Mammary epithelial cell (primary cell): ENCODE data around the gene STOML1.

Experiments used
- EZH2 ChIP-seq: IDR thresholded peaks from 2 replicates; pipeline ENCODE4 v1.6.1; 2012; ENCODE audit warnings: low read length, inconsistent platforms, borderline replicate concordance
- TF ChIP-seq, protein P1 (sequence below), 2 donors: IDR thresholded peaks in 1 of 2; conservative IDR thresholded peaks in 1 of 2; 2 replicates each; pipeline ENCODE4 v1.5.1; 2011 to 2012; ENCODE audit warnings: inconsistent platforms in 2 of 2, low read length in 2 of 2, mild to moderate bottlenecking in 2 of 2, control low read depth in 1 of 2, low read depth in 1 of 2; ENCODE audit not compliant: insufficient read depth in 1 of 2; ENCODE audit errors: extremely low read depth in 1 of 2

DNA sequence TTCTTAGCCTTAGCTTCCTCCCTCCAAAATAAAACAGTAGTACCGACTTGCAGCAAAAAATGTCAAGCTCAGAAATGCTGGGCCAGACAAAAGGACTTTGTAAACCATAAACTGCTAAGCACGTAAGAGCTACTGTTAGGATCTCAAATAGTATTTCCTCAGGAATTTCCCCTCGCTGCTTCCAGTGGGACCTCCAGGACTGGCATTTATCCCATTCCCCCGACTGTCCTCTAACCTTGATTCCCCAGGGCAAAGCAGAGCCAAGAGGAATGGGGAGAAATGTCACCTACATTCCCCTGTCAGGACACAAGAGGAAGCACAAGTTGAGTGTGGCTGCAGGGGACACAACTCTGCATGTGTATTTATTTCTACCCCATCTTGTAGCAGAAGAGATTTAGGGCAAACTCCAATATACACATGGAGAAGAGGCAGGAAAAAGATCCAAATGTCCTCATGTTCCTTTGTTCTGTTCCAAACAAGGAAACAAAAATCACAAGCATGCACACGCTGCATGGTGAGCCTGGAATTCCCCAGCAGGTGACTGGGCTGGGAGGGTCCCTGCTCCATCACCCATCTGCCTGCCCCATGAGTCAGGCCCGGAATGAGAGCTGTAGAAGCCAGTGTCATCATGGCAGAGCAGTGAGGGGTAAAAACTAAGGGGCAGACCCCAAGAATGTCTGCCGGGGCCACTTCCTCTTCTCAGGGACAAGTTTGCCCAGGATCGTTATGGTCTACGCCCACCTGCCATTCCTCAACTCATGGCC lies 4.2 kb downstream of the STOML1 start:
- TF ChIP-seq, protein P1, sequence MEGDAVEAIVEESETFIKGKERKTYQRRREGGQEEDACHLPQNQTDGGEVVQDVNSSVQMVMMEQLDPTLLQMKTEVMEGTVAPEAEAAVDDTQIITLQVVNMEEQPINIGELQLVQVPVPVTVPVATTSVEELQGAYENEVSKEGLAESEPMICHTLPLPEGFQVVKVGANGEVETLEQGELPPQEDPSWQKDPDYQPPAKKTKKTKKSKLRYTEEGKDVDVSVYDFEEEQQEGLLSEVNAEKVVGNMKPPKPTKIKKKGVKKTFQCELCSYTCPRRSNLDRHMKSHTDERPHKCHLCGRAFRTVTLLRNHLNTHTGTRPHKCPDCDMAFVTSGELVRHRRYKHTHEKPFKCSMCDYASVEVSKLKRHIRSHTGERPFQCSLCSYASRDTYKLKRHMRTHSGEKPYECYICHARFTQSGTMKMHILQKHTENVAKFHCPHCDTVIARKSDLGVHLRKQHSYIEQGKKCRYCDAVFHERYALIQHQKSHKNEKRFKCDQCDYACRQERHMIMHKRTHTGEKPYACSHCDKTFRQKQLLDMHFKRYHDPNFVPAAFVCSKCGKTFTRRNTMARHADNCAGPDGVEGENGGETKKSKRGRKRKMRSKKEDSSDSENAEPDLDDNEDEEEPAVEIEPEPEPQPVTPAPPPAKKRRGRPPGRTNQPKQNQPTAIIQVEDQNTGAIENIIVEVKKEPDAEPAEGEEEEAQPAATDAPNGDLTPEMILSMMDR (conservative IDR thresholded peaks at IDR 0.05 in 1 of 2, IDR thresholded peaks at IDR 0.05 in 1 of 2; ENCODE audit: extremely low read depth in 1 of 2, insufficient read depth in 1 of 2, low read depth in 1 of 2, low read length in 2 of 2) = no peak
- TF ChIP-seq EZH2 = no peak
